Aorta (tissue), 5 donors: ENCODE data around the gene UBA6. TPM values are rescaled to one million over a fixed set of nuclear protein-coding genes. Genes with fewer than 3 reads are reported as not detected.
"Not testable (repeated sequence)": the region's sequence is repeated elsewhere in the genome, so short reads cannot be mapped to it uniquely, and the experiment has no call there.

Source experiments
- ATAC-seq: fragments of 200-7000 bp; cut with Tn5 transposase; one replicate; pipeline ENCODE4 v1.9.1; 2022; ENCODE audit warnings: moderate library complexity; ENCODE audit not compliant: low FRiP score
- DNase-seq, 2 donors: peaks; one replicate each; pipeline ENCODE4 v3.0.0-alpha.2; 2020
- H3K27ac ChIP-seq, 2 donors: one replicate each; pipeline ENCODE4 v1.5.1; 2013; ENCODE audit warnings: low read length in 2 of 2, mild to moderate bottlenecking in 2 of 2, moderate library complexity in 2 of 2, control low read depth in 1 of 2, inconsistent platforms in 1 of 2, low read depth in 1 of 2
- H3K27me3 ChIP-seq, 2 donors: one replicate each; pipeline ENCODE4 v1.6.1; 2013; ENCODE audit warnings: control low read depth in 1 of 2, low read length in 1 of 2, mild to moderate bottlenecking in 1 of 2, moderate library complexity in 1 of 2; ENCODE audit not compliant: insufficient read depth in 2 of 2, control insufficient read depth in 1 of 2
- H3K36me3 ChIP-seq, 2 donors: one replicate each; pipeline ENCODE4 v1.6.1; 2013; ENCODE audit warnings: control low read depth in 1 of 2, low read length in 1 of 2, mild to moderate bottlenecking in 1 of 2; ENCODE audit not compliant: insufficient read depth in 2 of 2, control insufficient read depth in 1 of 2
- H3K4me1 ChIP-seq, 2 donors: one replicate each; pipeline ENCODE4 v1.6.1; 2013; ENCODE audit warnings: low read length in 2 of 2, control low read depth in 1 of 2, mild to moderate bottlenecking in 1 of 2, moderate library complexity in 1 of 2; ENCODE audit not compliant: insufficient read depth in 2 of 2, control insufficient read depth in 1 of 2
- H3K4me3 ChIP-seq, 2 donors: one replicate each; pipeline ENCODE4 v1.5.1; 2013; ENCODE audit warnings: low read length in 2 of 2, control low read depth in 1 of 2, mild to moderate bottlenecking in 1 of 2
- H3K9me3 ChIP-seq: one replicate; pipeline ENCODE4 v1.6.1; 2013; ENCODE audit warnings: mild to moderate bottlenecking, low read length; ENCODE audit not compliant: control insufficient read depth
- WGBS, 2 donors: extraction: QIAGEN DNeasy Blood & Tissue Kit; methylation state at CpG; one replicate each; pipeline ENCODE4 v1.1.7; 2013; 5-methylcytosine and 5-hydroxymethylcytosine counted together
- intact Hi-C, 2 donors: fragments of 100-400 bp; cut with DNase I; formaldehyde crosslinking; loops; one replicate each; pipeline versions ENCODE4 v1.14.2 to v1.15.0; 2022
- polyA plus RNA-seq, 2 donors: library from polyadenylated mRNA; stranded (reverse); fragments of 200-250 nt; gene quantifications; one replicate each; pipeline ENCODE4 v1.2.3, GENCODE V29; 2013
- total RNA-seq, 2 donors: library from RNA; stranded (reverse); fragmentation: NEBNext Ultra II Directional; extraction: Animal tissue kit (Norgen Biotek cat#: 25700); gene quantifications; one replicate each; pipeline ENCODE4 v1.2.1, GENCODE V29; 2021
- donor health status: healthy with polysubstance abuse.
- donor health status: Bipolar disorder and iron deficiency.
- donor health status: DM: no; HTN: no; CAD: no.
- donor health status: DM: no; HTN: no; CAD: no.
- donor health status: DM: yes; HTN: yes; CAD: no.

UBA6 gene
- total and polyA plus RNA-seq, 4 donors: 9.4 to 63.2 (median 27.3) TPM

GRCh38 chr4:67706682-67707081 is 5.7 kb upstream of the UBA6 start:
- intact Hi-C loops, H3K27me3 ChIP-seq, ATAC-seq, H3K4me3 ChIP-seq, H3K27ac ChIP-seq, H3K9me3 ChIP-seq, H3K36me3 ChIP-seq, DNase-seq, H3K4me1 ChIP-seq: not testable (repeated sequence)
- 97 to 100% methylated on average over 3 of the region's 3 CpGs for WGBS, 2 donors

- H3K27ac ChIP-seq: no peak overlapping the region
- DNase-seq: no peak
- no peaks in the 10 kb centered on the region for H3K9me3 ChIP-seq
- no peak overlapping the region for H3K4me3 ChIP-seq
- H3K4me1 ChIP-seq: no peaks in the 10 kb centered on the region
- no peaks in the 10 kb centered on the region for H3K36me3 ChIP-seq
- no peaks in the 10 kb centered on the region for H3K27me3 ChIP-seq
- intact Hi-C loops: loop anchor here in 1 of 2 donors (5.0 kb wide), 1 partner anchor 158 kb away; the partner anchor contains the start of gene CENPC
- ATAC-seq: no peak
- 90 to 97% methylated on average over 2 of the region's 2 CpGs for WGBS, 2 donors
Measured at GRCh38 chr4:67704843-67705242, 3.9 kb upstream of the UBA6 start.

DNA sequence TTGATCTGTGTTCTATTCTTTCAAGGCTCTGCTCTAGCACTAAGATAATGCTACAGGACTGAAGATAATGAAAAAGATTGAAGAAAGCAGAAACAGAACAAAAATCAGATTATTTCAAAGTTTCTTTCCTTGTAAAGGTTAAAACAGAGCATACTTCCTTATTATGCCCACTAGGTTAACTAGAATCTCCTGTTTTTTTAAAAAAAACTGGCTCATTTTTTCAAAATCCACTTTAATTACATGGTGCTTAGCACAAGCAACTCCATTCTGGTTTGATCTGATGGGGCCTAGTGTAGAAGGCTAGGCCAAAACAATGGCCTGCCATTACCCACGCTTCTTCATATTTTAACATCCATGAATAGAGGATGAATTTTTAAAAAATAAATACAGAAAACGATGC is 1.2 kb upstream of the UBA6 start:
- Histone ChIP-seq H3K4me3 (no peak overlapping the region), H3K27me3 (no peaks in the 10 kb centered on the region), H3K36me3 (no peaks in the 10 kb centered on the region), H3K27ac (no peak overlapping the region), H3K9me3 (no peaks in the 10 kb centered on the region), H3K4me1 (no peaks in the 10 kb centered on the region)
- WGBS, 2 donors: 96 to 97% methylated on average over 2 of the region's 2 CpGs
- intact Hi-C loops: loop anchor here in 1 of 2 donors (5.0 kb wide), 1 partner anchor 155 kb away; the partner anchor contains the start of gene CENPC
- DNase-seq (no peak), ATAC-seq (no peak)

DNA sequence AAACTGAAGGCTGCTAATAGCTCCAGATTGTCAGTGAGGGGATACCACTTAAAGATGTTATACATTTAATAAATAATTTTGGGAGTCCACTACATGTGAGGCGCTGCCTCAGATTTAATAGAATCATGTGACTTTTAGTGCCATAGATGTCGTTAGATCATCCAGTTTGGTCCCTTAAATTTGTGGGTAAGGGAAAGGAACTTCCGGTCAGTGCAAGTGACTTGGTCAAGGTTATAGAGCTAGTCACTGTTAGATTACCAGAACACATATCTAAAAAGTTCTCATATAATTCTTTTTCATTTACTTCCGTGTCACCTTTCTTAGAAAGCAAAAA is 529 bp upstream of the UBA6 start:
- DNase-seq (no peak), ATAC-seq (no peak)
- intact Hi-C loops: loop anchor here in 1 of 2 donors (5.0 kb wide), 1 partner anchor 154 kb away; the partner anchor contains the start of gene CENPC
- Histone ChIP-seq H3K27ac (no peak overlapping the region), H3K4me3 (peak overlapping the region; percentile 92 to 94), H3K4me1 (no peaks in the 10 kb centered on the region), H3K27me3 (no peaks in the 10 kb centered on the region), H3K9me3 (no peaks in the 10 kb centered on the region), H3K36me3 (no peaks in the 10 kb centered on the region)
- 4 to 5% methylated on average over 4 of the region's 4 CpGs for WGBS, 2 donors

DNA sequence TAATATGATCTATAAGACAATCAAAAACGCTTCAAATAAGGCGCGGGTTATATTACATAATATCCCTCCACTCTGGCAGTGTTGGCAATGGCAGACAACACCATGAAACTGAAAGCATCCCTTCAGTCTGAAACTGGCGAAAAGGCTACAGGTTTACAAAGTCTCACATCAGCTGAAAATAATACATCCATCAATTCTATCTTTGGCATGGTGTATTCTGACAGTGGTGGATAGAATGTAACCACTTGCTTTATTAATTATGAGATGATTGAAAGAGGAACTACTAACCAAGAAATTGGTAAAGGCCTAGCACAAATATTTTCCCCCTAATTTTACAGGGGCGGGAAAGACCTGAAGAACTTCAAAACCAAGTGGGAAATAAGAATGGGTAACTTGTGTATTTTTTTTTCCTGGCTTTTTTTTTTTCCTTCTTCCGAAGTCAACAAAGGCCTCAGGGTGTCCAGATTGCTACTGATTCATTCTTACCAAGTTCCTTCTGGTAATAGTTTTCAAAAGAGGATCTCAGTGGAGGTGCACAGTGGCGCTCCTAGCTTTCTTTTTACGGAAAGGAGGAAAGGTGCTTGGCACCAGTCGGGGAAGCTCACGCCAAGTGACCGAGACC is 728 bp downstream of the UBA6 start:
- DNase-seq: no peak
- Histone ChIP-seq H3K36me3 (no peaks in the 10 kb centered on the region), H3K4me3 (peak overlapping the region; percentile 55 to 92), H3K27me3 (no peaks in the 10 kb centered on the region), H3K4me1 (no peaks in the 10 kb centered on the region), H3K9me3 (no peaks in the 10 kb centered on the region), H3K27ac (peak overlapping the region; percentile 66 to 89)
- ATAC-seq: no peak
- WGBS, 2 donors: 22 to 24% methylated on average over 11 of the region's 11 CpGs
- intact Hi-C loops: loop anchor here in 1 of 2 donors (5.0 kb wide), 1 partner anchor 153 kb away; the partner anchor contains the start of gene CENPC

DNA sequence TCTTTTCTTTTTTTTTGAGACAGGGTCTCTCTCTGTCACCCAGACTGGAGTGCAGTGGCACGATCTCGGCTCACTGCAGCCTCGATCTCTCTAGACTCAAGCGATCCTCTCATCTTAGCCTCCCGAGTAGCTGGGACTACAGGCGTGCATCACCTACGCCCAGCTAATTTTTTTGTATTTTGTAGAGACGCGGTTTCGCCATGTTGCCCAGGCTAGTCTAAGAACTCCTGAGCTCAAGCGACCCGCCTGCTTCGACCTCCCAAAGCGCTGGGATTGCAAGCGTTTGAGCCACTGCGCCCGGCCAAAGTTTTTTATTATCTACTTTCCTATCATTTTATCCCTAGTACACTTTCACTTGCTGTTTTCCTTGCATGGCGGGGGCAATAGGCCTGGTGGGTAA is 1.4 kb downstream of the UBA6 start:
- H3K27ac ChIP-seq: peak overlapping the region in 1 of 2 donors; percentile 10
- DNase-seq (no peak), ATAC-seq (no peak)
- H3K36me3 ChIP-seq: no peaks in the 10 kb centered on the region
- intact Hi-C loops: loop anchor here in 1 of 2 donors (5.0 kb wide), 1 partner anchor 152 kb away; the partner anchor contains the start of gene CENPC
- WGBS, 2 donors: 91 to 95% methylated on average over 18 of the region's 18 CpGs
- H3K4me1 ChIP-seq: no peaks in the 10 kb centered on the region
- no peak overlapping the region for H3K4me3 ChIP-seq
- no peaks in the 10 kb centered on the region for H3K9me3 ChIP-seq
- H3K27me3 ChIP-seq: no peaks in the 10 kb centered on the region

DNA sequence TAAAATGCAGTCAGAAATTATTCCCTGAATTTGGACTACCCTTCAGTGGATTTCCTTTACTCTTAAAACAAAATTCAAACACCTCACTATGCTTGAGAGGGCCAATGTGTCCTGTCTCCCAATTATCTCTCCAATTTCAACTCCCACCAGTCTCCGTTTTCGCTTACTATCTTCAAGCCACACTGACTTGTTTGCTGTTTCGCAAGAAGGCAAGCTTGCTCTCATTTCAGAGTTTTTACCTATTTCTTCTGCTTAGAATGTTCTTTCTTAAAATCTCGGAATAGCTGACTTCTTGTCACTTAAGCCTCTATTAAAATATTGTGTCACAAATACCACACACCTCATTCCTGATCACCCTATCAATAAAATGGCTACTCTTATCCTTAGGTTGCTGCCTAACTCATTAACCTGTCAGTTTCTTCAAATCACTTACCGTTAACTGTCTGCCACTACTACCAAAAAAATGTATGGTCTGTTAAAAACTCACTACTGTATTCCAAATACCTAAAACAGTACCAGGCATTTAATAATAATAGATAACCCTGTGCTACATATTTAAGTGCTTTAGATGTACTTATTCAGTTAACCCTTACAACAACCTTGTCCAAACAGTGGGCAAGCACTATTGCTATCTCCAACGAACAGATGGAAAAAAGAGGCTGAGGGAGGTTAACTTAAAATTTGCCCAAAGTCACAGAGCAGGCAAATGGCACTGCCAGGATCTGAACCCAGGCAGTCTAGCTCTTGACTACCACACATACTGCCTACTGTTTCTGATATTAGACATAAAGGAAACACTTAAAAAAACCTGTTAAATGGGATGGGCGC is 2.9 kb downstream of the UBA6 start:
- no peaks in the 10 kb centered on the region for H3K36me3 ChIP-seq
- no peaks in the 10 kb centered on the region for H3K4me1 ChIP-seq
- no peak overlapping the region for H3K4me3 ChIP-seq
- DNase-seq (no peak), ATAC-seq (no peak)
- WGBS, 2 donors: 75 to 80% methylated on average over 7 of the region's 7 CpGs
- intact Hi-C loops: no loop called here
- H3K9me3 ChIP-seq: no peaks in the 10 kb centered on the region
- no peak overlapping the region for H3K27ac ChIP-seq
- H3K27me3 ChIP-seq: no peaks in the 10 kb centered on the region

DNA sequence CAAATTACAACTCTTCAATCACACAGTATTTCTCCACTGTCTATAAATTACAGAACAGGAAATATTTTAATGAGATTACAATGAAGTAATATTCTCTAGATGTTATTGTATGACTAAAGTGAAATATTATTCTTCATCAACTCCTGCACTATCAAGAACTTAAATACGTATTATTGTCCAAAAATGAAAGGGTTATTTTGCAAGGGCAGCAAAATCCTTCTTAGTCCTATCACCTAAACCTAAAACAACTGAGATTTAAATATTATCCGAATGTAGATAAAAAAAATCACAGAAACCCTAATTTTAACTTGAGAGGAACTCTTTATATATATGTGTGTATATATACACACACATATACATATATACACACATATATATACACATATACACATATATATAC is 4.9 kb downstream of the UBA6 start:
- intact Hi-C loops: no loop called here
- no peak for DNase-seq
- H3K27me3 ChIP-seq: no peaks in the 10 kb centered on the region
- H3K27ac ChIP-seq: no peak overlapping the region
- H3K4me1 ChIP-seq: no peaks in the 10 kb centered on the region
- ATAC-seq: no peak
- H3K36me3 ChIP-seq: no peaks in the 10 kb centered on the region
- no peak overlapping the region for H3K4me3 ChIP-seq
- no peaks in the 10 kb centered on the region for H3K9me3 ChIP-seq
- 75 to 82% methylated on average over 2 of the region's 2 CpGs for WGBS, 2 donors

DNA sequence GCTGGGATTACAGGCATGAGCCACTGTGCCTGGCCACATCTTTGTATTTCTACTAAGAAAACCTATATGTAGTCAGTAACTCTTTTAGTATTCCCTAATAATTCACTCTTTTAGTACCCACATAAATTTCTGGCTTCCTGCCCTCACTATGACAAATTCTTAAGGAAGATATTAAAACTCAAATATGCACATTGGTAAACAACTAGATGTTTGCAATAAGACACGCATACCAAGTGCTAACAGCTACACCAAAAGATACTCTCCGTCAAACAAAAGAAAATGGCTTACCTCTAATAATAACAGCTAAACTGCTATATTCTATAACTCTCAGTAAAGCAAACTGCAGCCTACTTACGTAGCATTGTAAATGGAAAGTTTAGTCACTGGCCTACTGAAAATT is 6.3 kb downstream of the UBA6 start:
- Histone ChIP-seq H3K27me3 (no peaks in the 10 kb centered on the region), H3K27ac (no peak overlapping the region), H3K9me3 (no peaks in the 10 kb centered on the region), H3K36me3 (no peaks in the 10 kb centered on the region), H3K4me1 (no peaks in the 10 kb centered on the region), H3K4me3 (no peak overlapping the region)
- no peak for ATAC-seq
- WGBS, 2 donors: 90 to 93% methylated on average over 3 of the region's 3 CpGs
- intact Hi-C loops: no loop called here
- DNase-seq: no peak
